Measurements from ENCODE around the gene PPP1R3D.
"Not testable (repeated sequence)": the region's sequence is repeated elsewhere in the genome, so short reads cannot be mapped to it uniquely, and the experiment has no call there.

DNA sequence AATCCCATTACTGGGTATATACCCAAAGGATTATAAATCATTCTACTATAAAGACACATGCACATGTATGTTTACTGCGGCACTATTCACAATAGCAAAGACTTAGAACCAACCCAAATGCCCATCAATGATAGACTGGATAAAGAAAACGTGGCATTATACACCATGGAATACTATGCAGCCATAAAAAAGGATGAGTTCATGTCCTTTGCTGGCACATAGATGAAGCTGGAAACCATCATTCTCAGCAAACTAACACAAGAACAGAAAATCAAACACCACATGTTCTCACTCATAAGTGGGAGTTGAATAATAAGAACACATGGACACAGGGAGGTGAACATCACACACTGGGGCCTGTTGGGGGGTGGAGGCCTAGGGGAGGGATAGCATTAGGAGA is 50.1 kb downstream of the PPP1R3D start:
- not testable (repeated sequence) for TF ChIP-seq POLR2A (IDR thresholded peaks at IDR 0.05; ENCODE audit: low read length); GATA1 (IDR thresholded peaks at IDR 0.05; ENCODE audit: low read depth, low read length)

Measured in erythroblast (primary cell).